Tibial nerve (tissue), 4 donors: ENCODE measurements around the gene SMCR8.

Experiments
- EP300 ChIP-seq, 2 donors: sonication (generic); formaldehyde crosslinking; IDR thresholded peaks; one replicate each; pipeline ENCODE4 v1.6.1; 2017; ENCODE audit warnings: antibody characterized with exemption in 2 of 2, mild to moderate bottlenecking in 1 of 2
- TF ChIP-seq, protein P1 (sequence below), 5 experiments: fragments of 200-600 bp in 3 of 5; fragments of 450-650 bp in 2 of 5; sonication (generic) in 3 of 5; IDR thresholded peaks; one replicate each; pipeline ENCODE4 v1.5.1; 2016 to 2019; ENCODE audit warnings: antibody characterized with exemption in 5 of 5, mild to moderate bottlenecking in 3 of 5, moderate library complexity in 2 of 5

DNA sequence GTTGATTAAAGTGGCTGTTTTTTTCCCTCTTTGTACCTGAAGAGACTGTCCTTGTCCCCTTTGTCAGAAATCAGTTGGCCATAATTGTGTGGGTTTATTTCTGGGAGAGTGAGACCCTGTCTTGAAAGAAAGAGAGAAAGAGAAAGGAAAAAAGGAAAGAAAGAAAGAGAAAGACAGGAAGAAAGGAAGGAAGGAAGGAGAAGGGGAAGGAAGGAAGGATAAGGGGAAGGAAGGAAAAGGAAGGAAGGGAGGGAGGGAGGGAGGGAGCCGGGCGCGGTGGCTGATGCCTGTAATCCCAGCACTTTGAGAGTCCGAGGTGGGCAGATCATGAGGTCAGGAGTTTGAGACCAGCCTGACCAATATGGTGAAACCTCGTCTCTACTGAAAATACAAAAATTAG, 55.7 kb downstream of the SMCR8 start:
- TF ChIP-seq, protein P1, sequence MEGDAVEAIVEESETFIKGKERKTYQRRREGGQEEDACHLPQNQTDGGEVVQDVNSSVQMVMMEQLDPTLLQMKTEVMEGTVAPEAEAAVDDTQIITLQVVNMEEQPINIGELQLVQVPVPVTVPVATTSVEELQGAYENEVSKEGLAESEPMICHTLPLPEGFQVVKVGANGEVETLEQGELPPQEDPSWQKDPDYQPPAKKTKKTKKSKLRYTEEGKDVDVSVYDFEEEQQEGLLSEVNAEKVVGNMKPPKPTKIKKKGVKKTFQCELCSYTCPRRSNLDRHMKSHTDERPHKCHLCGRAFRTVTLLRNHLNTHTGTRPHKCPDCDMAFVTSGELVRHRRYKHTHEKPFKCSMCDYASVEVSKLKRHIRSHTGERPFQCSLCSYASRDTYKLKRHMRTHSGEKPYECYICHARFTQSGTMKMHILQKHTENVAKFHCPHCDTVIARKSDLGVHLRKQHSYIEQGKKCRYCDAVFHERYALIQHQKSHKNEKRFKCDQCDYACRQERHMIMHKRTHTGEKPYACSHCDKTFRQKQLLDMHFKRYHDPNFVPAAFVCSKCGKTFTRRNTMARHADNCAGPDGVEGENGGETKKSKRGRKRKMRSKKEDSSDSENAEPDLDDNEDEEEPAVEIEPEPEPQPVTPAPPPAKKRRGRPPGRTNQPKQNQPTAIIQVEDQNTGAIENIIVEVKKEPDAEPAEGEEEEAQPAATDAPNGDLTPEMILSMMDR (IDR thresholded peaks at IDR 0.05) = no peak
- TF ChIP-seq EP300 (IDR thresholded peaks at IDR 0.05) = no peak
